Activated CD4-positive, alpha-beta T cell treated with anti-CD3 and anti-CD28 coated beads for 1 hour (primary cell): ENCODE results near the gene OTOG.
"Not testable (repeated sequence)": the region's sequence is repeated elsewhere in the genome, so short reads cannot be mapped to it uniquely, and the experiment has no call there.

Experiments
- DNase-seq: peaks from one replicate; pipeline ENCODE4 v3.0.0-alpha.2; 2020

Gene OTOG

DNA sequence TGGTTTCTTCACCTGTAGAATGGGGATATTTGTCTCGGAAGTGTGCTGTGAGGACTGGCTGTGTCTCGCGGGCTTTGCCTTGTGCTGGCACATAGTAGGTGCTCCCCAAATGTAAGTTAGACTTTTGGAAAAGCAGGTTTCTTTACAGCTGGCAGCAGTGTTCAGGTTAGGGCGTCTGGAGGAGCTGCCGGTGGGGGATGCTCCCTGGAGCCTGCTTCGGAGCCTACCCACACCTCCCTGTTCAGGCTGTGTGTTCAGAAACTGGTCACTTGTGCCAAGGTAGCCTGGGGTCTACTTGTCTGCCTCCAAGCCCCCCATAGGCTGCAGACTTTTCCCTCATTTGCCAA is 60.0 kb downstream of the OTOG start:
- DNase-seq, result no peak

DNA sequence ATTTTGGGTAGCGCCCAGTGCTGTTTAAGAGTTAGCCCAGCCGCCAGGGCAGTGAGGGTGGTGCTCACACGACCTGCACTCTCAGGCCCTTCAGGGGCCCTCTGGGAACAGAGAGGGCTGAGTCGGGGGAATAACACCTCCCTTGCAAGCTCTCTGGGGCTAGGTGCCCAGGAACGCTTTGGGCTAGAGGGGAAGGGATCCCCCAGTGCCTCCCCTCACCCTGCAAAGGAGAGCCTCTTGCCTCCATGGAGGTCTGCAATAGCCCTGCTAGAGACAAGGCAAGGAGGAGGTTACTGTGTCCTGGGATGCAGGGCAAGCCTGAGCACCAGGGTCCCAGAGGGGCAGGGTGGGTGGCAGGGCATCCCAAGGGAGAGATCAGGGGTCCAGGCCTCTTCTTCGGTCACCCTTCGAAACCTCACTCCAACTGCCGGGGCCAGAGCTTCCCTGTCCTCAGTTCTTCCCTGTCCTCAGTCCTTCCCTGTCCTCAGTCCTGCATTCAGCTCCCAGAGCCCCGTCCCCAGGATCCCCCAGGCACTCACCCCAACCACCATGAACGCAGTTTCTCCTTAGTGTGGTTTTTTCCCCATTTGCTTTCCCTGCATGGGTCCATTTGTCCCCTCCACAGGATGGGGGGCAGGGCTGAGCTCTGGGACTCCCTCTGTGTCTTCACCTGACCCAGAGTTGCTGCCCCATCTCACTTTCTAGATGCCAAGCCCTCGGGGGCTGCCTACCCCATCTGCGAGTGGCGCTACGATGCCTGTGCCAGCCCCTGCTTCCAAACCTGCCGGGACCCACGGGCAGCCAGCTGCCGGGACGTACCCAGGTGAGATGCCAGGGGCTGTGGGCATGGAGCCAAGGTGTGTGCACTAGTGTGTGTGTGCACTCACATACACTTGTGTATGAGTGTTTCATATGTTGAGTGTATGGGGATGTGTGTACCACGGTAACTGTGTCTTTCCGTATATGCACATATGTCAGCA is 60.8 kb downstream of the OTOG start:
- DNase-seq, result no peak

DNA sequence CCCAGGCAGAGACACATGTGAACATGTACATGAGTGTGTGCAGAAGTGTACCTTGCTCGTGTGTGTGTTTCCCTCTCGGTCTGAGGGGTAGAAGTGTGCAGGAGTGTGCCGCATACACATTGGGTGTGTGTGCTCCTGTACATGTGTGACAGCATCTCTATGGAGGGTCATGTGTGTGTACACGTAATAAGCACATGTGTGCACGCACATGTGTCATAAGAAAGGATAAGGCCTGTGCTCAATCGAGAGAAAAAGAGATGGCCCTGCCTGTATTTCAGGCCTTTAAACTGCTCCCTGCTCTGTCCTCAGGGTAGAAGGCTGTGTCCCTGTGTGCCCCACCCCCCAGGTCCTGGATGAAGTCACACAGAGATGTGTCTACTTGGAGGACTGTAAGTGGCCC is 61.8 kb downstream of the OTOG start:
- DNase-seq, result no peak

DNA sequence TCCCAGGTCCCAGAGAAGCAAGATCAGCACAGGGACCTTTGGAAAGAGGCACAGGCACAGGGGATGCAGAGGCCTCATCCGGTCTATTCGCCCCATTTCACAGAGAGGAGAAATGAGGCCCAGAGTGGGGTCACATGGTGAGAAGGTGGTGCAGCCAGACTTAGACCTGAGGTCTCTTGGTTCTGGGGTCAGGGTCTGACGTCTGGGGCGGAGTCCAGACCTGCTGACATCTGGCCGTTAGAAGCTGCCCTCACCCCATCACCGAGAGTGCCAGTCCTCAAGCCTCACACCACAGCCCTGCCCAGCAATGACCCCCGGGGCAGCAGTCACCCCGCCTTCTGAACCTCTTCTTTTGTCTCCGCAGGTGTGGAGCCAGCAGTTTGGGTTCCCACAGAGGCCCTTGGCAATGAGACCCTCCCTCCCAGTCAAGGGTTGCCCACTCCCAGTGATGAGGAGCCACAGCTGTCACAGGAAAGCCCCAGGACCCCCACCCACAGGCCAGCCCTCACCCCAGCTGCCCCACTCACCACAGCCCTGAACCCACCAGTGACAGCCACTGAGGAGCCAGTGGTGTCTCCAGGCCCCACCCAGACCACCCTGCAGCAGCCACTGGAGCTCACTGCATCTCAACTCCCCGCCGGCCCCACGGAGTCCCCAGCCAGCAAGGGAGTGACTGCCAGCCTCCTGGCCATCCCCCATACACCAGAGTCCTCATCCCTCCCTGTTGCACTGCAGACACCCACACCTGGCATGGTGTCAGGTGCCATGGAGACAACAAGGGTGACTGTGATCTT is 62.4 kb downstream of the OTOG start:
- DNase-seq, result no peak

DNA sequence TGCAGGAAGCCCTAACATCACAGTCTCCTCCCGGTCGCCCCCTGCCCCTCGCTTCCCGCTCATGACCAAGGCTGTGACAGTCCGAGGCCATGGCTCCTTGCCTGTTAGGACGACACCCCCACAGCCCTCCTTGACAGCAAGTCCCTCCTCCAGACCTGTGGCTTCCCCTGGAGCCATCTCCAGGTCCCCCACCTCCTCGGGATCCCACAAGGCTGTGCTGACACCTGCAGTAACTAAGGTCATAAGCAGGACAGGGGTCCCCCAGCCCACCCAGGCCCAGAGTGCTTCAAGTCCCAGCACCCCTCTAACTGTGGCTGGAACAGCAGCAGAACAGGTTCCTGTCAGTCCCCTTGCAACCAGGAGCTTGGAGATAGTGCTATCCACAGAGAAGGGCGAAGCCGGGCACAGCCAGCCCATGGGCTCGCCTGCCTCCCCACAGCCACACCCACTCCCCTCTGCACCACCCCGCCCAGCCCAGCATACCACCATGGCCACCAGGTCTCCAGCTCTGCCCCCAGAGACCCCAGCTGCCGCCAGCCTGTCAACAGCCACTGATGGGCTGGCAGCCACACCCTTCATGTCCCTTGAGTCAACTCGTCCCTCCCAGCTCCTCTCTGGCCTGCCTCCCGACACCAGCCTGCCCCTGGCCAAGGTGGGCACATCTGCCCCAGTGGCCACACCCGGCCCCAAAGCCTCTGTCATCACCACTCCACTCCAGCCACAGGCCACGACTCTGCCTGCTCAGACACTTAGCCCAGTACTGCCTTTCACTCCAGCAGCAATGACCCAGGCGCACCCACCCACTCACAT is 63.2 kb downstream of the OTOG start:
- DNase-seq, result no peak

DNA sequence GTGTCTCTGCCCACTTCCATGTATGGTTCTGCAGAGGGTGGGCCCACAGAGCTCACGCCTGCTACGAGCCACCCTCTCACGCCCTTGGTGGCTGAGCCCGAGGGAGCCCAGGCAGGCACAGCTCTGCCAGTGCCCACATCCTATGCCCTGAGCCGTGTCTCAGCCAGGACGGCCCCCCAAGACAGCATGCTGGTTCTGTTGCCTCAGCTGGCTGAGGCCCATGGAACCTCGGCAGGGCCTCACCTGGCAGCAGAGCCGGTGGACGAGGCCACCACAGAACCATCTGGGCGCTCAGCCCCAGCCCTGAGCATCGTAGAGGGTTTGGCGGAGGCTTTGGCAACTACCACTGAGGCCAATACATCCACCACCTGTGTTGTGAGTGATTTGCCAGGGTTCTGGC is 64.0 kb downstream of the OTOG start:
- DNase-seq, result no peak

DNA sequence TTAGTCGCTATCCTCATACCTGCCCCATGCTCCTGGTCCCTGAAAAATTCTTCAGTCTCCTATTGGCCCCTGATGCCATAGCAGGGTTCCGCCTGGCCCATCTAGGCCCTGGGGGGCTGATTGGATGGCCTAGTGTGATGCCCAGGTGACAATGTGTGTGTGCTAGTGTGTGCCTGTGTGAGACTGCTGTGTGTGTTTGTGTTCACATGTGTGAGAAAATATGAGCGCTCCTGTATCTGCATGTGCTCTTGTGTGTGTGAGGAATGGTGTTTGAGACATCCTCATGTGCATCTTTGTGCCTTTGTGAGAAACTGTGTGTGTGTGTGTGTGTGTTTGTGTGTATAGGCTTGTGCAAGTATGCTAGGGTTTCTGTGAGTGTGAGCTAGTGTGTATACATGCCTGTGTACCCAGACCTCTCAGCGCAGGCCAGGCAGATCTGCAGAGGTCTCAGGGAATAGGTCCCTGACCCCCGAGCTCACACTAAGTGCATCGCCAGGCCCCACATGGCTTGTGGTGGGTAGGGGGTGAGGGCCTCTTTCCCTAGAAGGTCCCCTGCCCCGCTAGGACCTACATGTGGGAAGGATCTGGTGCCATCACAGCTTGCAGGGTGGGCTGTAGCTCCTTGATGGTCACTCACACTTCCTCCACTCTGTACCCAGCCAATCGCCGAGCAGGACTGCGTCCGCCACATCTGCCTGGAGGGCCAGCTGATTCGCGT is 64.6 kb downstream of the OTOG start:
- no peak for DNase-seq

DNA sequence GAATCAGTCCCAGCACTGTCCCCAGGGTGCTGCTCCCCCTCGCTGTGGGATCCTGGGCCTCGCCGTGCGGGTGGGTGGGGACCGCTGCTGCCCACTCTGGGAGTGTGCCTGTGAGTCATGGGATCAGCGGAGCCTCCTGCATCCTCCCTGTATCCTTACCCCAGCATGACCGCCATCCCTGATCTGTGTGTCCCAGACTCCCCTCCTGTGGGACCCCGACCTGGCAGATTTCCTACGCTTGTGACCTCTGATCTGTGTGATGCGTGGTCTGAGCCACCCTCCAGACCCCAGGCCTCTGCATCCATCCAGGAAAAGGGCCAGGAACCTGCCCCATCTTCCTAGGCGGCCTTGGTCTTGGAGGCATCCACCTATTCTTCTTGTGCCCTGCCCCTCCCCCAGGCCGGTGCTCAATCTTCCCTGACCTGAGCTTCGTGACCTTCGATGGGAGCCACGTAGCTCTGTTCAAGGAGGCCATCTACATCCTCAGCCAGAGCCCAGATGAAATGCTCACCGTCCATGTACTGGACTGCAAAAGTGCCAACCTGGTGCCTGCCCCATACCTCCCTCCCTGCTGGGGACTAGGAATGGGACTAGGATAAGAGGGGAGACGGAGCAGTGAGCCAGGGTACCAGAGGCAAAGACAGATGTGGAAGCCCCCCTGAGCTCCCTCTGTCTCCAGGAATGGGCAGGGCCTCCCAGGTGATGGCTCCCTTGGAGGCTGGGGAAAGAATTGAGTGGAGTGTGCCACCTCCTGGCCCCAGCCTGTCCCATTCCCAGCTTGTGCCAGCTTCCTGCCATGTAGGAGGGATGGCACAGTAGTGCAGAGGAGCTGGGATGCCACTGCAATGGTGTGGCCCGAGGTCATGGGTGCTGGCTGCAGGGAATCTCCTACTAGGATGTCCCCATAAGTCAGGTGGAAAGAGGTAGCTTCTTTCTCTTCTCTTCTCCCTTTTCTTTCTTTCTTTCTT is 65.4 kb downstream of the OTOG start:
- no peak for DNase-seq

DNA sequence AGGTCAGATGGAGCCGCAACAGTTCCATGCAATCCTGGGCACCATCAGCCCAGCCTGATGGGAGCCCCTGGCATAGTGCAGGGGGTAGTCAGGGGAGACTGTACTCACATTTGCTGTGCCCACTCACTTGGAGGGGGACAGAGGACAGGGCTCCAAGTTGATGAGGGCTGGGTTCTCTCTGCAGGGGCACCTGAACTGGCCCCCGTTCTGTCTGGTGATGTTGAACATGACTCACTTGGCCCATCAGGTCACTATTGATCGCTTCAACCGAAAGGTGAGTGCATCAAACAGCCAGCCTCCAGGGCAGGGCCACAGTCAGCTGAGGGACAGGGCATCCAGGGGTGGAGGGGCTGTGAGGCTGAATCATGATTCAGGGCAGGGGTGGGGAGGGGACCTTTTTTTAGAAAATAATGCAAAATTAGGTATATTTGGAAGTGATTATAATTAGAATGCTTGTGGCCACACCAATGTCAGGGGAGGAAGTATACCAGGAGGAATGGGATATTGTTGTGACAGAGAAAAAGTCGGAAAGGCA is 66.4 kb downstream of the OTOG start:
- DNase-seq, result no peak

DNA sequence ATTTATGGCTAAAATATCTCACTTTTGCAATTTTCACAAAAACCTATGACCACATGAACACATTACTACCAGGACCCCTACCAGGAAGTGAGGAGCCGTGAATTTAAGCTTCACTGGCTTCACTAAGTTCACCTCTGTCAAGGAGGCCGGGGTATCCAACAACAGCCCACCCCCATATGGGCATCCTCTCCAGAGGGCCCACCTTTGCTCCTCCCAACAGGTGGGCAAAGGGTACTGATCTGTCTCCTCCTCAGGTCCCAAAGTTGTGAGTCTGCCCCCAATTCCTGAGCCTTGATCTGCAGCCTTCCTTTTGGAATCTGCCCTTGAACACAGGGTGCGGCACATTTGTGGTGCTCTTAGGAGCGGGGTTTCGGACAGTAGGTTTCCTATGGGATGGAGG is 66.9 kb downstream of the OTOG start:
- no peak for DNase-seq

DNA sequence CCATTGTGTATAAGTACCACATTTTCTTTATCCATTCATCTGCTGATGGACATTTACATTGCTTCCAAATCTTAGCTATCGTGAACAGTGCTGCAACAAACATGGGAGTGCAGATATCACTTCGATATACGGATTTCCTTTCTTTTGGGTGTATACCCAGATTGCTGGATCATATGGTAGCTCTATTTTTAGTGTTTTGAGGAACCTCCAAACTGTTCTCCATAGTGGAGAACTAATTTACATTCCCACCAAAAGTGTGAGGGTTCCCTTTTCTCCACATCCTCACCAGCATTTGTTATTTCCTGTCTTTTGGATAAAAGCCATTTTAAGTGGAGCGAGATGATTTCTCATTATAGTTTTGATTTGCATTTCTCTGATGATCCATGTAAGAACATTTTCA is 75.7 kb downstream of the OTOG start:
- not testable (repeated sequence) for DNase-seq

DNA sequence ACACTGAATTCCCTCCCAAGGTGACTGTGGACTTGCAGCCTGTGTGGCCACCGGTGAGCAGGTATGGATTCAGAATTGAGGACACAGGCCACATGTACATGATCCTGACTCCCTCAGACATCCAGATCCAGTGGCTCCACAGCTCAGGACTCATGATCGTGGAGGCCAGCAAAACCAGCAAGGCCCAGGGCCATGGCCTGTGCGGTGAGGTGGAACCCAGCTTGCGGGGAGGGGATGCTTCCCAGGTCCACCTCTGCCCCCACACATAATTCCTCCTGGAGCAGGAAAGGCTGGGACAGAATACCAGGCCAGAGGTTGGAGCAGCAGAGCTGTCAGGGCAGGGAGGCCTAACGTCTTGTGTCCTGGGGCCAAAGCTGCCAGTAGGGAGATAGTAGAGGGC is 82.1 kb downstream of the OTOG start:
- DNase-seq, result no peak

DNA sequence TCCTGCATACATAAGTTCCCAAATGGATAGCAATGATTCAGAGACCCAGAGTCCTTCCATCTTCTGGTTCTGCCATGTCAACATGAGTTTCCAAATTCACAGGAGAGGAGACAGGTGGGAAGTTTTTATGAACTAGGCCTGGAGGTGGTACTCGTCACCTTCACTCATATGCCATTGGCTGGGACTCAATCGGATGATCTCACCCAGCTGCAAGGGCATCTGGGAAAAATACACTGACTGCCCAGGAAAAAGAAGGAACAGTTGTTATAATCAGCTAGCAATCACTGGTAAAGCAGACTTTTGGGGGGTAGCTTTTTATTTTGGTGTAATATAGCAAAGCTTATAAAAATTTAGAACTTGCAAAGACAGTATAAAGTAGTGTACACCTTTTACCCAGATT is 83.9 kb downstream of the OTOG start:
- no peak for DNase-seq

DNA sequence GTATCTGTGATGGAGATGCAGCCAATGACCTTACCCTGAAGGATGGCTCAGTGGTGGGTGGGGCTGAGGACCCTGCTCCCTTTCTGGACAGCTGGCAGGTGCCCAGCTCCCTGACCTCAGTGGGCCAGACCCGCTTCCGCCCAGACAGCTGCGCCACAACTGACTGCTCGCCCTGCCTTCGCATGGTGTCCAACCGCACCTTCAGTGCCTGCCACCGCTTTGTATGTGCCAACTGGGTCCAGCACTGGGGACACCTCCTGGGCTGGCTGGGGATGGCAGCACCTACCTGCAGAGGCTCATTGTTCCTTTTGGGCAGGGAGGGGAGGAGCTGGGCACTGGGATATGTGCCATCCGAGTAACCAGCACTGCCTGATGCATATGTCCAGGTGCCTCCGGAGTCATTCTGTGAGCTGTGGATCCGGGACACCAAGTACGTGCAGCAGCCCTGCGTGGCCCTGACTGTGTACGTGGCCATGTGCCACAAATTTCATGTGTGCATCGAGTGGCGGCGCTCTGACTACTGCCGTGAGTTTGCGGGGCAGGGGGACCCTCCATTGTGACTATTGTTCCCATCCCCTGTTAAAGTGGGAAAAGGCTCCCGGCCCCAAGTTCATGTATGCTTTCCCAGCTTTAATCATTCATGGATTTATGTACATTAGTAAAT is 84.8 kb downstream of the OTOG start:
- DNase-seq, result no peak

DNA sequence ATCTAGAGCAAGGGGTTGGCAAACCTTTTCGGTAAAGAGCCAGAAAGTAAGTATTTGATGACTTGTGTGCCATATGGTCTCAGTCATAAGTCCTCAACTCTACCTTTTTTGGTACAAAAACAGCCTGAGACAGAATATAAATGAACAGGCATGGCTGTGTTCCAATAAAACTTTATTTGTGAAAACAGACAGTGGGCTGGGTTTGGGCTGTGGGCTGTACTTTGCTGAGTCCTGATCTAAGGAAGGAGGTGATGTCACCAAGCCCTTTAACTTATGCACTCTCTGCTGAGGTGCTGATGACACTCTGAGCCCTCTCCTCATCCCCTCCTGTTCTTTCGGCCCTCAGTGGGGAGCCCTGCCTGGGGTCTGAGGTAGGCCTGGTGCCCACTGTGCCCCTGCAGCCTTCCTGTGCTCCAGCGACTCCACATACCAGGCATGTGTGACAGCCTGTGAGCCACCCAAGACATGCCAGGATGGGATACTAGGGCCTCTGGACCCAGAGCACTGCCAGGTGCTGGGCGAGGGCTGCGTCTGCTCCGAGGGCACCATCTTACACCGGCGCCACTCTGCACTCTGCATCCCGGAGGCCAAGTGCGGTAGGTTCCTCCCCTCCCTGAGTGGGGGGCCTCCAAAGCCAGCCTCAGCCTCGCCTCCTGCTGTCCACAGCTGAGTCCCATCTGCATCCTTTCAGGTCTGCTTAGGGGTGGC is 86.4 kb downstream of the OTOG start:
- DNase-seq, result no peak

DNA sequence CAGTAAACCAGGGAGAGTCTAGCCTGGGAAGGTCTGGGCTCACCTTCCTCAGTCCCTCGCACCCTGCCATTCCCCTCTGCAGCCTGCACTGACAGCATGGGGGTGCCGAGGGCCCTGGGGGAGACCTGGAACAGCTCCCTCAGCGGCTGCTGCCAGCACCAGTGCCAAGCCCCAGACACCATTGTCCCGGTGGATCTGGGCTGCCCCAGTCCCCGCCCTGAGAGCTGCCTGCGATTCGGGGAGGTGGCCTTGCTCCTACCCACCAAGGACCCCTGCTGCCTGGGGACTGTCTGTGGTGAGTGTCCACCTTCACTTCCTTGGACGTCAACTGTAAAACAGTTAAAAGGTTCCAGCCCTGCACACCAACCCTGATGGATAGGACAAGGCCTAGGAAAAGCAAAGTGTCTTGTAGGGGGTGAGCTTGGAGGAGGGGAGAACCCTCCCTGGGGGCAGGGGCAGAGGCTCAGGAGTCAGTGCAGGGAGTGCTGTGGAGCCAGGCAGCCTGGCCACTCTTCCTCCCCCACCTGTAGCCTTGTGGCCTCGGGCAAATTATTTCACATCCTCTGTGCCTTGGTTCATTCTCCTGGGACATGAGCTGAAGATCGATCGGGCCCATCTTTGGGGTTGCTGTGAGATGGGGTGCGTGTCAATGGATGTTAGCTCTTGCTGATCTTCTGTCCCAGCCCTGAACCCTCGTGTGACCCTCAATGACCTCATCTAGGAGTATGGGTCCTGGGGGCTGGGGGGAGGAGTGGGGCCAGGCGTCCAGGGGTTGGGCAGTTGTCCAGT is 87.1 kb downstream of the OTOG start:
- DNase-seq, result no peak

DNA sequence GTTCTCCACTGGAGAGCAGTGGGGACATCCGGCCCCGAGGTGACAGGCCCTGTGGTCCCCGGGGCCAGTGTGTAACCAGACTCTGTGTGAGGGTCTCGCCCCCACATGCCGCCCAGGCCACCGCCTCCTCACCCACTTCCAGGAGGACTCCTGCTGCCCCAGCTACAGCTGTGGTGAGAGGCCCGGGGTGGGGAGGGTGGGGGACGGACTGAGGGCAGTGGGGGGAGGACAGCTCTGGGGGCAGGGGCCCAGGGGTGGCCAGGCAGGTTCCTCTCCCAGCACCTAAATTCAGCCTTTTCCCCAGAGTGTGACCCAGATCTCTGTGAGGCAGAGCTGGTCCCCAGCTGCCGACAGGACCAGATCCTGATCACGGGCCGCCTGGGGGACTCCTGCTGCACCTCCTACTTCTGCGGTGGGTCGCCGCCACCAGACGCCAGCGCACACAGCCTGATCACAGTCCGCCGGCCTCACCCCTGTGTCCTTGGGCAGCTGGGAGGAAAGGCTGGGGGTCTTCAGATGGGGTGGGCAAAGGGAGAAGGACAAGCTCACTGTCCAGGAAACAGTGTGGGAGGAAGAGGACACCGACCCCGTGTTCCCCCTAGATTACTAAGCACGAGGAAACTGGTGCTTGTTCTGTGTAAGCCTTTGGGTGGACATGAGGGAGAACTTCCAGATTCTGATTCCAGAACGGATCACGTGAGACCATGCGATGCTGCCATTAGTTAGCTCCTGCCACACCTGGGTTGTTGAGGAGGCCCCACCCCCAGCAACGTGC is 87.9 kb downstream of the OTOG start:
- no peak for DNase-seq

DNA sequence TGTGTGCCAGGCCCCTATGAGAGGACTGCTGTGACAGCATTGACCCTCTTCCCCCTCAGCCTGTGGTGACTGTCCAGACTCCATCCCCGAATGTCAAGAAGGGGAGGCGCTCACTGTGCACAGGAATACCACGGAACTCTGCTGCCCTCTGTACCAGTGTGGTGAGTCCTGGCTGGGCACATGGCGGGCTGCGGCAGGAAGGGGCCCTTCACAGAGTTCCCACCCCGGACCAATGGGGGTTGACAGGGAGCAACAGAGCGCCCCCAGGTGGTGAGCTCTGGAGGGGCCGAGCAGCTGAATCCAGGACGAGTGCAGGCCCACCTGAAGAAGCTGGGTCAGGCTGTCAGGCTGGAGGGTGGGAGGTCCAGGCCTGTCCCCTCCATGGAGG is 88.5 kb downstream of the OTOG start:
- no peak for DNase-seq
